ENCODE data around the gene KSR2.

KSR2 gene

DNA sequence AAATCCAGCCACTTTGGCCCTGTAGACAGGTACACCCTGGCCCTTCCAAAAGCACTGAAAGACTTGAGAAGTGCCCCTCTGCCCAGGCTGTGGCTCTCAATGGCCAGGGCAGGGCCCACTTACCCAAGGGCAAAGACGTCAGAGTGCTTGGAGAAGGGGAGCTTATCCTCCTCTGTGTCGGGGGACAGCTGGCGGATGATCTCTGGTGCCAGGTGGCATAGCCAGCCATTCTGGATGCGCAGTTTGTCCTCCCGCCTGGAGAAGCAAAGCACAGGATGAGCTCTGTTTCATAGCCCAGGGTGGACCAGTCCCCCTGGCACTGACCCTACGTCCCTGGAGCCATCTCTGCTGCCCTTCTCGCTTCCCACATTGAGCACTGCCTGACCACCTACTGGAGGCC, 492.4 kb downstream of the KSR2 start:
- TF ChIP-seq CTCF (IDR thresholded peaks at IDR 0.05), result no peak
- no peak overlapping the region for H3K27ac ChIP-seq
- no peak overlapping the region for H3K4me3 ChIP-seq
- DNase-seq (ENCODE audit: low spot score), result no peak

DNA sequence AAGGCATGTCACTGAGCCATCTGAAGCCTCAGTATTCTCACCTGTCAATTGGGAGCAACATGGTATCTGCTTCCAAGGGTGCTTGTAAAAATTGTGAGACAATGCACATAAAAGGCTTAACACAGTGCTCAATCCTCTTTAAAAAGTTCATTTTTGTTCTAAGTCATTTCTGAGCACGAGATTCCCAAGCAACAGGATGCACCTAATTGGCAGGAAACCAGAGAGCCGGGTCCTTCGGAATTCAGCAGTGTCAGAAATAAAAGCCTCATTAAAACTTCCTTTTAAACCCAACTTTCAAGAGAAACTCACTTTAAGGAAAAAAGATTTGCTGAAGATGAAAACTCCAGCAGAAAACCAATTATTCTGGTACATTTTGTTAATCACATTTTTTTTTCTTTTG, 494.9 kb downstream of the KSR2 start:
- TF ChIP-seq CTCF (IDR thresholded peaks at IDR 0.05), result no peak
- H3K27ac ChIP-seq, result no peak overlapping the region
- DNase-seq (ENCODE audit: low spot score), result no peak

GRCh38 chr12:117472983-117473382, 495.8 kb downstream of the KSR2 start:
- no peak for DNase-seq (ENCODE audit: low spot score)
- Histone ChIP-seq H3K27ac (no peak overlapping the region), H3K4me3 (no peak overlapping the region)
- TF ChIP-seq CTCF (IDR thresholded peaks at IDR 0.05), result no peak

More for the DNA sequence above, 494.9 kb downstream of the KSR2 start:
- H3K4me3 ChIP-seq, result no peak overlapping the region

DNA sequence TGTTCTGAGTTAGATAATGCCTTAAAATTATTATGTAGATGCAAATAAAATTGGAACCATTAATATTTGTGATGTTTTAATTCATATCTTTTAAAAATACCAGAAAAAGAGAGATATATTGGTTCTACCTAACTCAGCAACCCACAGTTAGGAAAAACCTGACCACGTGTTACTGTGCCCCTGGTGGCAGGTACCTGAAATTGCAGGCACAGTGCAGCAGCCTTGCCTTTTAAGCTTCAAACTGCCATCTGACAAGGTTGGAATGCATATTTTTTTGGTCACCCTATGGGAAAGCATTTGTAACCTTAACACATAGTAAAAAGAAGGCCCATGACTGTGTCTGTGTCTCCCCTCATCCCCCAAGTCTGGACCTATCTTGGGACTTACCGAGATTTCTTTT, 498.0 kb downstream of the KSR2 start:
- H3K27ac ChIP-seq, result no peak overlapping the region
- TF ChIP-seq CTCF (IDR thresholded peaks at IDR 0.05), result no peak
- no peak overlapping the region for H3K4me3 ChIP-seq
- DNase-seq (ENCODE audit: low spot score), result no peak

- Histone ChIP-seq H3K4me3 (no peak overlapping the region), H3K27ac (no peak overlapping the region)
- DNase-seq (ENCODE audit: low spot score), result no peak
- no peak for TF ChIP-seq CTCF (IDR thresholded peaks at IDR 0.05)
These were observed 498.8 kb downstream of the KSR2 start for GRCh38 chr12:117469883-117470483.

DNA sequence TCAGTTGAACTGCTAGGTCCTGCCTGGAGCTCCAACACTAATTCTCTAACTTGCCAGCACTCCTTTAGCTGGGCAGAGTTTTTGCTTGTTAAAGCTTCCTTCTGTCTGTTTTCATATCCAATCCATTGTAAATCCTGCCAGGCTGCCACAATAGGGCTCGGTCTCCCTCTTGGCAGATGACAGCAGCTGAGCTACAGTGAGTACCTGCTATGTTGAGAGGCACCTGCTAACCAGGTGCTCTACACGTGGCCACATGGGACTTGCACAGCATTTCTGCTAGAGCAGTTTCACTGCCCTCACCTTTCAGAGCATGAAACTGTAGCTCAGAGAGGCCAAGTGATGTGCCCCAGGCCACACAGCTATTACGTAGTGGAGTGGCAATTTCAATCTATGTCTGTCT, 500.8 kb downstream of the KSR2 start:
- no peak for DNase-seq (ENCODE audit: low spot score)
- Histone ChIP-seq H3K4me3 (no peak overlapping the region), H3K27ac (no peak overlapping the region)
- no peak for TF ChIP-seq CTCF (IDR thresholded peaks at IDR 0.05)

DNA sequence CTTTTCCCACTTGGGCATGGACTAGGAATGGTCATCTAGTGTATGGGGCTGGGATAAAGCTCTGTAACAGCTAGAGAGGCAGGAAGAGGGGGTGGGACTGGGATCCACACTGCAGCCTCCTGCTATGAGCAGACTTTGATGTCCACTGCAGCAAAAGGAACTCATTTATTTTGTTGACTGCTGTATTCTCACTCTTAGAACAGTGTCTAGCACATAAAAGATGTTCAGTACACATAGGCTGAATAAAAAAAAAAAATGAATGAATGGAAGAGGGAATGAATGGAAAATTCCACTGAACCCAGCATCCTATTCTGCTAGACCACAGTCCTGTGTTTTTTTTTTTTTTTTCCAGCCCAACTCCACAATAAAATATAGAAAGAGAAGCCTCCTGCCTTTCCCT, 501.2 kb downstream of the KSR2 start:
- no peak overlapping the region for H3K4me3 ChIP-seq
- no peak for TF ChIP-seq CTCF (IDR thresholded peaks at IDR 0.05)
- no peak for DNase-seq (ENCODE audit: low spot score)
- H3K27ac ChIP-seq, result no peak overlapping the region
